Psoas muscle (tissue), 8 donors: ENCODE data around the gene CLTCL1. TPM values are rescaled to one million over a fixed set of nuclear protein-coding genes. Genes with fewer than 3 reads are reported as not detected.
"Not testable (repeated sequence)": the region's sequence is repeated elsewhere in the genome, so short reads cannot be mapped to it uniquely, and the experiment has no call there.

Source experiments
- ATAC-seq, 4 donors: fragments of 200-7000 bp; cut with Tn5 transposase; one replicate each; pipeline ENCODE4 v1.9.1; 2020; ENCODE audit warnings: moderate library complexity in 3 of 4, mild to moderate bottlenecking in 2 of 4
- DNase-seq, 2 donors: peaks; one replicate each; pipeline ENCODE4 v3.0.0-alpha.2; 2020
- H3K27ac ChIP-seq: fragments of 200-600 bp; one replicate; pipeline ENCODE4 v1.8.0; 2022
- H3K27me3 ChIP-seq, 3 donors: fragments of 200-600 bp in 1 of 3; one replicate each; pipeline versions ENCODE4 v1.6.1 to v1.8.0; 2013 to 2022; ENCODE audit warnings: low read length in 2 of 3, mild to moderate bottlenecking in 2 of 3, moderate library complexity in 1 of 3; ENCODE audit not compliant: insufficient read depth in 3 of 3
- H3K36me3 ChIP-seq, 2 donors: fragments of 200-600 bp in 1 of 2; one replicate each; pipeline versions ENCODE4 v1.6.1 to v1.8.0; 2013 to 2022; ENCODE audit warnings: low read depth in 1 of 2, mild to moderate bottlenecking in 1 of 2, moderate library complexity in 1 of 2; ENCODE audit not compliant: insufficient read depth in 1 of 2
- H3K4me1 ChIP-seq: fragments of 200-600 bp; one replicate; pipeline ENCODE4 v1.8.0; 2022
- H3K4me3 ChIP-seq: fragments of 200-600 bp; one replicate; pipeline ENCODE4 v1.8.0; 2022; ENCODE audit warnings: mild to moderate bottlenecking
- H3K9me3 ChIP-seq: fragments of 200-600 bp; one replicate; pipeline ENCODE4 v1.8.0; 2022
- CTCF ChIP-seq: fragments of 200-600 bp; IDR thresholded peaks from one replicate; pipeline ENCODE4 v1.8.0; 2022; ENCODE audit warnings: antibody characterized with exemption
- WGBS, 3 donors: extraction: QIAGEN DNeasy Blood & Tissue Kit; methylation state at CpG; one replicate each; pipeline versions ENCODE4 v1.1.6 to v1.1.7; 2013; 5-methylcytosine and 5-hydroxymethylcytosine counted together
- intact Hi-C, 2 donors: fragments of 100-400 bp; cut with DNase I; formaldehyde crosslinking; loops; one replicate each; pipeline versions ENCODE4 v1.11.0 to v1.14.2; 2022
- polyA plus RNA-seq, 3 donors: library from polyadenylated mRNA; stranded (reverse); fragments of 200-250 nt; gene quantifications; one replicate each; pipeline ENCODE4 v1.2.3, GENCODE V29; 2013
- total RNA-seq, 4 donors: library from RNA; stranded (reverse); fragmentation: NEBNext Ultra II Directional in 2 of 4; extraction: Animal tissue kit (Norgen Biotek cat#: 25700) in 2 of 4; gene quantifications; one replicate each; pipeline versions ENCODE4 v1.2.1 to v1.2.4, GENCODE V29; 2021 to 2023
- donor health status: healthy with polysubstance abuse.
- donor health status: DM: no; HTN: no; CAD: no; lungs with moderate emphysema.
- donor health status: Bipolar disorder and iron deficiency.
- donor health status: healthy.
- donor health status: DM: yes; HTN: yes; CAD: no.
- donor health status: DM: no; HTN: no; CAD: no.
- donor health status: DM: no; HTN: no; CAD: no.
- donor health status: DM: yes; HTN: yes; CAD: no.

Gene CLTCL1
- total and polyA plus RNA-seq, 7 donors, result 16.8 to 253 (median 92.6) TPM

GRCh38 chr22:19331474-19331873 is 40.0 kb upstream of the CLTCL1 start:
- TF ChIP-seq CTCF, result no peak
- Histone ChIP-seq H3K4me3 (no peak overlapping the region), H3K9me3 (peaks cover 17% of the 10 kb centered on the region), H3K27me3 (no peaks in the 10 kb centered on the region), H3K27ac (no peak overlapping the region), H3K36me3 (peaks cover 3 to 60% of the 10 kb centered on the region in 2 donors), H3K4me1 (no peaks in the 10 kb centered on the region)
- ATAC-seq, result peak in 2 of 4 donors; percentile 11 to 17
- DNase-seq, result no peak
- intact Hi-C loops, result no loop called here
- 93 to 97% (median 95%) methylated on average over 7 of the region's 7 CpGs for WGBS, 3 donors

GRCh38 chr22:19330865-19331418 is 39.4 kb upstream of the CLTCL1 start:
- Histone ChIP-seq H3K27ac (no peak overlapping the region), H3K9me3 (peaks cover 17% of the 10 kb centered on the region), H3K4me3 (no peak overlapping the region), H3K36me3 (peaks cover 0 to 56% of the 10 kb centered on the region in 2 donors), H3K4me1 (no peaks in the 10 kb centered on the region), H3K27me3 (no peaks in the 10 kb centered on the region)
- TF ChIP-seq CTCF, result no peak
- intact Hi-C loops, result no loop called here
- ATAC-seq (peak; percentile 59 to 82 (median 76)), DNase-seq (no peak)
- WGBS, 3 donors, result 66 to 83% (median 66%) methylated on average over 13 of the region's 13 CpGs

GRCh38 chr22:19330205-19330604 is 38.7 kb upstream of the CLTCL1 start:
- H3K27ac ChIP-seq, H3K27me3 ChIP-seq, DNase-seq, H3K4me1 ChIP-seq, ATAC-seq, H3K4me3 ChIP-seq, intact Hi-C loops: not testable (repeated sequence)
- Histone ChIP-seq H3K9me3 (peaks cover 17% of the 10 kb centered on the region), H3K36me3 (peaks cover 0 to 53% of the 10 kb centered on the region in 2 donors)
- WGBS, 3 donors, result 97 to 98% (median 98%) methylated on average over 5 of the region's 5 CpGs

GRCh38 chr22:19329454-19329853 is 37.9 kb upstream of the CLTCL1 start:
- intact Hi-C loops, result loop anchor here in 1 of 2 donors (10.0 kb wide), 1 partner anchor 45 kb away; no protein-coding TSS in a partner anchor
- H3K4me3 ChIP-seq, result no peak overlapping the region
- H3K9me3 ChIP-seq, result peaks cover 17% of the 10 kb centered on the region
- TF ChIP-seq CTCF, result no peak
- peak in 3 of 4 donors; percentile 17 to 36 (median 29) for ATAC-seq
- no peaks in the 10 kb centered on the region for H3K4me1 ChIP-seq
- H3K36me3 ChIP-seq, result peaks cover 0 to 47% of the 10 kb centered on the region in 2 donors
- H3K27ac ChIP-seq, result no peak overlapping the region
- no peaks in the 10 kb centered on the region for H3K27me3 ChIP-seq
- 47 to 77% (median 53%) methylated on average over 3 of the region's 3 CpGs for WGBS, 3 donors
- DNase-seq, result no peak

- DNase-seq (no peak), ATAC-seq (peak; percentile 30 to 67 (median 50))
- no peaks in the 10 kb centered on the region for H3K4me1 ChIP-seq
- H3K4me3 ChIP-seq, result no peak overlapping the region
- intact Hi-C loops, result loop anchor here in 1 of 2 donors (10.0 kb wide), 1 partner anchor 49 kb away; no protein-coding TSS in a partner anchor
- no peak overlapping the region for H3K27ac ChIP-seq
- H3K27me3 ChIP-seq, result no peaks in the 10 kb centered on the region
- H3K36me3 ChIP-seq, result peaks cover 0 to 20% of the 10 kb centered on the region in 2 donors
- 89 to 95% (median 95%) methylated on average over 5 of the region's 5 CpGs for WGBS, 3 donors
- no peak for TF ChIP-seq CTCF
- H3K9me3 ChIP-seq, result no peaks in the 10 kb centered on the region
Measured at GRCh38 chr22:19325296-19325948, 33.9 kb upstream of the CLTCL1 start.

GRCh38 chr22:19323420-19323819 is 31.9 kb upstream of the CLTCL1 start:
- not testable (repeated sequence) for ATAC-seq, H3K27ac ChIP-seq, H3K9me3 ChIP-seq, H3K4me3 ChIP-seq, DNase-seq, H3K27me3 ChIP-seq, H3K4me1 ChIP-seq, H3K36me3 ChIP-seq
- WGBS, 3 donors, result 86 to 92% (median 88%) methylated on average over 6 of the region's 6 CpGs
- intact Hi-C loops, result loop anchor here in 1 of 2 donors (10.0 kb wide), 1 partner anchor 51 kb away; no protein-coding TSS in a partner anchor
